OCI-LY1 (cell line): ENCODE results near the gene BLNK.

Experiments used
- CTCF ChIP-seq: fragments of 200-600 bp; sonication (generic), shearing (Covaris generic); IDR thresholded peaks from 2 replicates; pipeline ENCODE4 v1.5.1; 2017; ENCODE audit warnings: mild to moderate bottlenecking, antibody characterized with exemption, low read length, moderate library complexity, mixed read lengths
- EZH2 ChIP-seq: fragments of 200-600 bp; sonication (generic), shearing (Covaris generic); IDR thresholded peaks from 2 replicates; pipeline ENCODE4 v1.8.0; 2017; ENCODE audit warnings: borderline replicate concordance, mixed run types, mild to moderate bottlenecking, antibody characterized with exemption, low read length, moderate library complexity, mixed read lengths

GRCh38 chr10:96292971-96293920 lies 21.9 kb upstream of the BLNK start:
- TF ChIP-seq CTCF (peak; percentile 57), EZH2 (no peak)
